ENCODE data around the gene OSBPL9.
"Not testable (repeated sequence)": the region's sequence is repeated elsewhere in the genome, so short reads cannot be mapped to it uniquely, and the experiment has no call there.

The OSBPL9 gene

DNA sequence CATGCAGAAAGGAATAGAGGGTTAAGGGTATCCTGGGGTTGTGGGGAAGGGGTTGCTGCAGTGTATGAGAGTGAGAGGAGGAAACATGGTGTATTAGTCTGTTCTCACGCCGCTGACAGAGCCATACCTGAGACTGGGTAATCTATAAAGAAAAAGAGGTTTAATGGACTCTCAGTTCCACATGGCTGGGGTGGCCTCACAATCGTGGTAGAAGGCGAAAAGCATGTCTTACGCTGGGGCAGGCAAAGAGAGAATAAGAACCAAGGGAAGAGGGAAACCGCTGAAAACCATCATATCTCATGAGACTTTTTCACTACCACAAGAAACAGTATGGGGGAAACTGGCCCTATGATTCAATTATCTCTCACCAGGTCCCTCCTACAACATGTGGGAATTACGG is 17.7 kb downstream of the OSBPL9 start:
- no peak for DNase-seq (ENCODE audit: low read depth in 3 of 3, low spot score in 1 of 3)

DNA sequence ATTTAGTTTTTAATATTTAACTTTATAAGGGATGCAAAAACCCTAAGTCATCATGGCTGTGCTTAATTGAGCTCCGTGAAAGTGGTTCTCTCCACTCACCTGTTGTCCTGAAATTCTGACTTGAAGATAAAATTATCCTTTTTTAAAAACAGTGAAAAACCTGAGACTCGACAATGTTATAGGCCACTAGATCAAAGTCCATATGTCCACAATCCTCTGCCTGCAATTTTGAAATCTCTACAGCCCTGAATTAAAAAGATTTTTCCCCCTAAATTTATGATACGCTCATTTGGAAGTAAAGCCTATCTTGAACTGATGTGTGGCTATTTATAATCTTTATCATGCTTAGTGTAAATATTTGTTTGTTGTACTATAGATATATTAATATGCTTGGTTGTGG is 18.7 kb downstream of the OSBPL9 start:
- no peak for DNase-seq (ENCODE audit: low read depth in 3 of 3, low spot score in 1 of 3)

DNA sequence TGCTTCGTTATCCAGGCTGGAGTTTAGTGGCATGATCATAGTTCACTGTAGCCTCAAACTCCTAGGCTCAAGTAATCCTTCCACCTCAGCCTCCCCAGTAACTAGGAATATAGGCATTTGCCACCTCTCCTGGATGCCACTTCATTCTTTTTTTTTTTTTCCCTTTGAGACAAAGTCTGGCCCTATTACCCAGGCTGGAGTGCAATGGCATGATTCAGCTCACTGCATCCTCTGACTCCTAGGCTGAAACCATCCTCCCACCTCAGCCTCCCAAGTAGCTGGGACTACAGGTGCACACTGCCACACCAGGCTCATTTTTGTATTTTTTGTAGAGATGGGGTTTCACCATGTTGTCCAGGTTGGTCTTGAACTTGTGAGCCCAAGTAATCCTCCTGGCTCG is 19.3 kb downstream of the OSBPL9 start:
- DNase-seq (ENCODE audit: low read depth in 3 of 3, low spot score in 1 of 3): no peak

DNA sequence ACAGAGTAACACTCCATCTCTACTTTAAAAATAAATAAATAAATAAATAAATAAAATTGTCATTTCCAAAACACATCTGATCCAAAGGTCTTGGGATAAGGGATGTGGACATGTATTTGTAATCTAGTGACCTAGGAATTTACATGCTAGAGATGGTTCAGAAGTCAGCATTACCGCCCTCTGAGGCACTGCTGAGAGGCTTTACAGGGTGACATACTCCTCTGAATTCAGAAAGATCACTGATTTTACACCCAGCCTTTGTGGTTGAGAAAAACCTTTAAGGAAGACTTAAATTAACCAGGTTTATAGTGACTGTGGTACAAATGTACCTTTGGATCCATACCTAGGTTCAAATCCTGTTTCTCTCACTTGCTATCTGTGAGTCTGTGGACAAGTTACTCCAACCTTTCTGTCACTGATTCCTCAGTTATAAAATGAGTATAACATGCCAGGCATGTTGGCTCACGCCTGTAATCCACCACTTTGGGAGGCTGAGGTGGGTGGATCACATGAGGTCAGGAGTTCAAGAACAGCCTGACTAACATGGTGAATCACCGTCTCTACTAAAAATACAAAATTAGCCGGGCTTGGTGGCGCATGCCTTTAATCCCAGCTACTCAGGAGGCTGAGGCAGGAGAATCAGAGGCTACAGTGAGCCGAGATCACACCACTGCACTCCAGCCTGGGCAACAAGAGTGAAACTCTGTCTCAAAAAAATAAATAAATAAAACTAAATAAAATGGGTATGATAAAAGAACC is 20.1 kb downstream of the OSBPL9 start:
- DNase-seq (ENCODE audit: low read depth in 3 of 3, low spot score in 1 of 3): no peak

DNA sequence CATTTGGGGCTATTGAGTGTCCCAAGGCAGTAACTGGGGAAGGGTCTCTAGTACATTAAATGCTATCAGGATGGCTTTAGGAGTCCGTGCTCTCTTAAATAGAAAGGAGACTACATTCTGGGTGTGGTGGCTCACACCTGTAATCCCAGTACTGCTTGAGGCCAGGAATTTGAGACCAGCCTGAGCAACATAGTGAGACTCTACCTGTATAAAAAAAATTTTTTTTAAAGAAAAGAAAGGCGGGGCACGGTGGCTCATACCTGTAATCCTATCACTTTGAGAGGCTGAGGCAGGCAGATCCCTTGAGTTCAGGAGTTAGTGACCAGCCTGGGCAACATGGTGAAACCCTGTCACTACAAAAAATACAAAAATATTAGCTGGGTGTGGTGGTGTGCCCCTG is 21.5 kb downstream of the OSBPL9 start:
- no peak for DNase-seq (ENCODE audit: low read depth in 3 of 3, low spot score in 1 of 3)

DNA sequence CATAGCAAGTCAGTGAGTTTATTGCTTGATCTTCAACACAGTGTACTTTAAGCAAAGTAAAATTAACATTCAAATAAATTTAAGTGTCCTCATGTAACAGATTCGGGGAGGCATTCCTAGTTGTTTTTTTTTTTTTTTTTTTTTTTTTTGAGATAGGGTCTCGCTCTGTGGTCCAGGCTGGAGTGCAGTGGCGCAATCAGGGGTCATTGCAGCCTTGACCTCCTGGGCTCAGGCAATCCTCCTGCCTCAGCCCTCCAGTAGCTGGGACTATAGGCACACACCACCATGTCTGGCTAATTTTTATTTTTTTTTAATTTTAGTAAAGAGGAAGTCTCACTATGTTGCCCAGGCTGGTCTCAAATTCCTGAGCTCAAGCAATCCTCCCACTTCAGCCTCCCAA is 22.8 kb downstream of the OSBPL9 start:
- no peak for DNase-seq (ENCODE audit: low read depth in 3 of 3, low spot score in 1 of 3)

DNA sequence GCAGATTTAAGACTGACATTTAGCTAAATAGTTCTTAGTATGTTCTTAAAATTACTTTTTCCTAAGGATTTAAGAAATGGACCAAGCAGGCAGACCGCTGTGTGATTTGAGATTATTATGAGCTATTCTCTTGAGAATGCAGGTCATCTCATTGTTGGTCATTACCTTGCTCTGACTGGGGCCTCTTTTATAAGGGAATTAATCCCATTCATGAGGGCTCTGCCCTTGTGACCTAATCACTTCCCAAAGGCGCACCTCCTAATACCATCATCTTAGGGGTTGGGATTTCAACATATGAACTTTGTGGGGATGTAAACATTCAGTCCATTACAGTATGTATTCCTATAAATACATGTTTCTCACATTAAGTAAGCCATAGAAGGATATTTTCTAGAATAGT is 24.2 kb downstream of the OSBPL9 start:
- no peak for DNase-seq (ENCODE audit: low read depth in 3 of 3, low spot score in 1 of 3)

DNA sequence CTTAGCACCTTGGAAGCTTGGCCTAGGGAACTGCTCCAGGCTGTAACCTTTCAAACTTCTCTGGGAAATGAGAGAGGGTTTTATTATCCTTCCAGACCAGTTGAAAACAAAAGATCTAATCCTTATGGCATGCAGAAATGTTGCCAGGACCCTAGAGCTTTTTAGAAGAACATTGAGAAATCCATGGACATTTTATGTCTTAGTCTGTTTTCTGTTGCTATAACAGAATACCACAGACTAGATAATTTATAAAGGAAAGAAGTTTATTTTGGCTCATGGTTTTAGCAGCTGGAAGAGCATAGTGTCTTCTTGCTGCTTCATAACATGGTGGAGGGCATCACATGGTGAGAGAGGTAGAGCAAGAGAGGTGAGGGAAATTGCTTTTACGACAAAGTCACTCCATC is 25.8 kb downstream of the OSBPL9 start:
- no peak for DNase-seq (ENCODE audit: low read depth in 3 of 3, low spot score in 1 of 3)

DNA sequence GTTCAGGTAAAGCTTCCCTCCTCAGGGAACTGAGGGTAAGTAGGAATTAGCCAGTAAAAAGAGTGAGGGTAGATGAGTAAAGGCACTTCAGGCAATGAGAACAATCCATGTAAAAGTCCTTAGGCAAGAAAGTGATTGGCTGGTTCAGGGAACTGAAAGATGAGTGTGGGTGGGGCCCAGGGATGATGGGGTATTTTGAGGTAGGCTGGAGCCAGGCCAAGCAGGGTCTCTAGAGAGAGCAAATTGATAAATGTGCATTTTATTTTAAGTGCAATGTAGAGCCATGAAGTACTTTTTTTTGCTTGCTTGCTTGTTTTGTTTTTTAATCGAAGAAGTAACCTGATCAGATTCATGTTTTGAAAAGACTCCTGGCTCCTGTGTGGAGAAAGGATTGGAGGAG is 26.5 kb downstream of the OSBPL9 start:
- DNase-seq (ENCODE audit: low read depth in 3 of 3, low spot score in 1 of 3): no peak

GRCh38 chr1:51644020-51644419 is 27.1 kb downstream of the OSBPL9 start:
- no peak for DNase-seq (ENCODE audit: low read depth in 3 of 3, low spot score in 1 of 3)

DNA sequence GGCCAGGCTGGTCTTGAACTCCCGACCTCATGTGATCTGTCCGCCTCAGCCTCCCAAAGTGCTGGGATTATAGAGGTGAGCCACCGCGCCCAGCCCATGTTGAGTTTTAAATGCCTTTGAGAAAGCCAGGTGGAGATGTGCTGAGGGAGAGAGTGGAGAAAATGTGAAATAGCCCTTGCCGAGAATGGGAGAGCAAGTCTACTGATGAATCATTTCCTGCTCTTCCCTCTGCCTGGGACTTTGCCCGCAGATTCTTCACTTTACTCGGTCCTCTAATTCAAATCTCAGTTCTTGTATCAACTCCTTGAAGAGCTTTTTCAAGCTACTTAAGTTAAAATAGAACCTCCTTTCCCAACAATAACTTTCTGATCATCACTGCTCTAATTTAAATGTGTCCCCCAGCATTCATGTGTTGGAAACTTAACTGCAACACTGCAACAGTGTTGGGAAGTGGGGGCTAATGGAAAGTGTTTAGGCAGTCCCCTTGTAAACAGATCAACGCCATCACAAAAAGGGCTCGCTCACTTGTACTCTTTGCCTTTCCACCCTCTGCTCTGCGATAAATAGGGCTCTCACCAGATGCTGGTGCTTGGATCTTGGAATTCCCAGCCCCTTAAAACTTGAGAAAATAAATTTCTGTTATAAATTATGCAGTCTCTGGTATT is 27.8 kb downstream of the OSBPL9 start:
- no peak for DNase-seq (ENCODE audit: low read depth in 3 of 3, low spot score in 1 of 3)

GRCh38 chr1:51646592-51646991 is 29.7 kb downstream of the OSBPL9 start:
- DNase-seq (ENCODE audit: low read depth in 3 of 3, low spot score in 1 of 3): not testable (repeated sequence)

GRCh38 chr1:51648180-51649109 is 31.6 kb downstream of the OSBPL9 start:
- DNase-seq (ENCODE audit: low read depth in 3 of 3, low spot score in 1 of 3): no peak

DNA sequence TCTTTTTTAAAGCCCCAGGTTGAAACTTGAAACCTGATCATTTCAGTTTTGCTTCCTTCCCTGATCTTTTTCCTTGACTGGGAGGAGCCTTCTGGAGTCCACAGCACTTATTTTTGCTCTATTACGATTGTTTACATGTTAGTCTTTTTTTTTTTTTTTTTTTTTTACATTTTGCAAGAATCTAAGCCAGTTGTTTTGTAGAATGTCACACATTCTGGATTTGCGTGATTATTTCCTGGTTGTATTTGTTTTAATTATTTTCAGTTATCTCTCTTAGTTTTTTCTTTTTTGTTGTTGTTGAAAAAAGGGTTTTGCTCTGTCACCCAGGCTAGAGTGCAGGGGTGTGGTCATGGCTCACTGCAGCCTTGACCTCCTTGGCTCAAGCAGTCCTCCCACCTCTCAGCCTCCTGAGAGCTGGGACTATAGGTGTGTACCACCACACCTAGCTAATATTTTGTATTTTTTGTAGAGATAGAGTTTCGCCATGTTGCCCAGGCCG is 32.8 kb downstream of the OSBPL9 start:
- no peak for DNase-seq (ENCODE audit: low read depth in 3 of 3, low spot score in 1 of 3)

DNA sequence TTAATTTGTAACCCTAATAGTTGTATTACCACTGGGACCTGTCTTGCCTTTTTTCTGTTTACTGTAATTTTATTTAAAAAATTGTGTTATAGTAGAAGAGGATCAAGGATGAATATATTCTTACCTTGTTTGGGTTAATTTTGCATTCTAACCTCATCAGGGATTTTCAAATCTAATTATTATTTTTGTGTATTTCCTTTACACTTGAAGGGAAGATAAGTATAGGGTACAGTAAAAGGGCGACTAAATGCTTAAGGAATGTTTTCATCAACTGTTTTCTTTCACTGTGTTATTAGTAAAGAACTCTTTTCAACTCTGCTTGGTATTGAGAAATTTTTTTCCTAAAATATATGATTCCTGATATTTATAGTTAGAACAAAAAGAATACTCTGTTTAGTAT is 33.3 kb downstream of the OSBPL9 start:
- DNase-seq (ENCODE audit: low read depth in 3 of 3, low spot score in 1 of 3): no peak

GRCh38 chr1:51651552-51651942 is 34.7 kb downstream of the OSBPL9 start:
- no peak for DNase-seq (ENCODE audit: low read depth in 3 of 3, low spot score in 1 of 3)

DNA sequence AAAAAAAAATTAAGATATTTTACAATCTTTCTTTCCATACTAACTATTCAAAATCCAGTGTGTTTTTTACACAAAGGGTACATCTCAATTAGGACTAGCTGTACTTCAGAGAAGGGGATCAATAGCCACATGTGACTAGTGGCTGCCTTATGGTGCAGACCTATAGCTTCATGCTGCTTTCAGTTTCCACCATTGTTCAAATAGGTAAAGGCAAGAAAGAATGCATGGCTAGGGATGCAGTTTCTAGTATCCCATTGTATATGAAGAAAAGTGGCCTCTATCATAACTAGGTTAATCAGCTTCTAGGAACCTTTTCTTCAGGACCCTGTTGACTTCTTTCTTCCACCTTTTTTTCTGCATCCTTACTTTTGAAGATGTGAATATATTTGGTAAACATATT is 35.7 kb downstream of the OSBPL9 start:
- no peak for DNase-seq (ENCODE audit: low read depth in 3 of 3, low spot score in 1 of 3)

GRCh38 chr1:51653127-51653526 is 36.2 kb downstream of the OSBPL9 start:
- no peak for DNase-seq (ENCODE audit: low read depth in 3 of 3, low spot score in 1 of 3)

DNA sequence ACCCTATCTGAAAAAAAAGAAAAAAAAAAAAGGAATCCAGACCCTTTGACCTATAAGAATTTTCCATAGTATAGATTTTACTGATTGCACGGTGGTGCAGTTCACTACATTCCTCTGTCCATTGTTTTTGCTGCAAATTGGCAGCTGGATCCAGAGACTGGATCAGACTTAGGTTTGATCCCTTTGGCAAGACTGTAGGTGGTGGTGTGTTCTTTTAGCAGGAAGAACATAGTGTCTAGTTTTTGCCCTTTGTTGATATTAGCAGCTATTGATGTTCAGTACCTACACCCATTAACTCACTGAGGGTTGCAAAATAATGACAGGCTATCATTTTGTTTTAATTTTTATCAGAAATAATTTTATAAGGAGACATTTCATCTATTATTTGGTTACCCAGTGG is 37.1 kb downstream of the OSBPL9 start:
- no peak for DNase-seq (ENCODE audit: low read depth in 3 of 3, low spot score in 1 of 3)

DNA sequence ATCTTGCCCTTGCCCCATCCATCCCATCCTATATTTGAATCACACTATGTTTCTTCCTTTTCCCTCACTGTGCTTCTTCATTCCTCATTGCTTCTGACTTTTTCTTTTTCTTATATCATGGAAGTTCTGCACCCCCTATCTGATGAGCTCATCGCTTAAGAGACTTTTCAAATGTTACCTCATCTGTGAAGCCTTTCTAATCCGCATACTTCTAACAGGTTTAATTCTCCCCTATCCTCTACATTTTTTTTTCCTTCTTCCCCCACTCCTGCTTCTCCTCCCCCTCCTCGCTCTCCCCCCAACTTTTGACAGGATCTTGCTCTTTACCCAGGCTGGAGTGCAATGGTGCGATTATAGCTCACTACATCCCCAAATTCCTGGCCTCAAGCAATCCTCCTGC is 39.5 kb downstream of the OSBPL9 start:
- no peak for DNase-seq (ENCODE audit: low read depth in 3 of 3, low spot score in 1 of 3)

GRCh38 chr1:51660580-51660979 is 43.7 kb downstream of the OSBPL9 start:
- no peak for DNase-seq (ENCODE audit: low read depth in 3 of 3, low spot score in 1 of 3)

DNA sequence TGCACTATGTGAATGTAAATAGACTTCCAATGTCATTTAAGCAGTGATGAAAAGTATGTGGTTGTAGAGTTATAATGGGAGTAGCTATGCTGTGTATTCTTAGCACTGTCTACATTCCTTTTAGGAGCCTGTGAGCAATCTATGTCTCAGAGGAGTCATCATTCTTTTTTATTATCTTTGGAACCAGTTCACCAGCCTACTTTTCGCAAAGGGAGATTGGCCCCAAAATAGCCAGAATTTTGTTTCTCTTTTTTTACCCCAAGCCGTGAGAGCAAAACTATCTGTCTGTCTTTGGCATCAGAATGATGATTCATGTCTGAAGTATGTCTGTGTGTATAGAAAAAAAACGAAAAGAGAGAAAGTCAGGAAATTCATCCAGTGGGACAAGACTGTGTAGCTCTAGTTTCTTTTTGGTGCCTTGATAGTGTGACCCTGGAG is 44.2 kb downstream of the OSBPL9 start:
- no peak for DNase-seq (ENCODE audit: low read depth in 3 of 3, low spot score in 1 of 3)
